GM21619 (cell line): ENCODE data around the gene FNDC3B.
"Not testable (repeated sequence)": the region's sequence is repeated elsewhere in the genome, so short reads cannot be mapped to it uniquely, and the experiment has no call there.

Experiments
- ATAC-seq: cut with Tn5 transposase; IDR thresholded peaks from one replicate; pipeline ENCODE4 v1.9.1; 2021; ENCODE audit not compliant: unreplicated experiment

The FNDC3B gene

DNA sequence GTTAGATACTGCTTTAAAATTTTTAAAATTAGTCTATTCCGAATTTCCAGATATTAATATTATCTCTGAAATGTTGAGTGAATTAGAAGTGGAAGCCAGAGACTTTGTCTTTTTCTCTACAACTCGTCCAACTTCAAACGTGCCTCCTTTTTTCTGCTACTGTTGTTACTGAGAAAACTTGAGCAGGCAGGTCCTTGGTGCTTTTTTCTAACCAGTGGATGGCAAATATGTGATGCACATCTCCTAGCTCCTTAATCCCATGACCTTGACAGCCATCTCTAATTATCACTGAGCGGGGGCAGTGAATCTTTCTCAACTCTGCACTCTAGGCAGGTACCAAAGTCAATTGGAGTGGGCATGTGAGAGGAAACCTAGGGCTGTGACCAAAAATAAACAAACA, 50.7 kb downstream of the FNDC3B start:
- ATAC-seq: no peak

DNA sequence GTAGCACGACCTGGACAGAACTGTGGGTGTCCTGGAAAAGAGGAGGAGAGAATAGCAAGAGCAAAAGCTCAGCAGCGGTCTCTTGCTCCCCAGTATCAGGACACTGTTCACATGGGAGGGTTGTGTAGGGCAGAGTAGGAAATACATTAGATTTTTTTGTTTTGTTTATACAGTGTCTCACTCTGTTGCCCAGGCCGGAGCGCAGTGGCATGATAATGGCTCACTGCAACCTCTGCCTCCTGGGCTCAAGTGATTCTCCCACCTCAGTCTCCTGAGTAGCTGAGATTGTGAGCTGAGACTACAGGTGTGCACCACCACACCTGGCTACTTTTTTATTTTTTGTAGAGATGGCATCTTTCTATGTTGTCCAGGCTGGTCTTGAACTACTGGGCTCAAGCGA, 53.3 kb downstream of the FNDC3B start:
- no peak for ATAC-seq

DNA sequence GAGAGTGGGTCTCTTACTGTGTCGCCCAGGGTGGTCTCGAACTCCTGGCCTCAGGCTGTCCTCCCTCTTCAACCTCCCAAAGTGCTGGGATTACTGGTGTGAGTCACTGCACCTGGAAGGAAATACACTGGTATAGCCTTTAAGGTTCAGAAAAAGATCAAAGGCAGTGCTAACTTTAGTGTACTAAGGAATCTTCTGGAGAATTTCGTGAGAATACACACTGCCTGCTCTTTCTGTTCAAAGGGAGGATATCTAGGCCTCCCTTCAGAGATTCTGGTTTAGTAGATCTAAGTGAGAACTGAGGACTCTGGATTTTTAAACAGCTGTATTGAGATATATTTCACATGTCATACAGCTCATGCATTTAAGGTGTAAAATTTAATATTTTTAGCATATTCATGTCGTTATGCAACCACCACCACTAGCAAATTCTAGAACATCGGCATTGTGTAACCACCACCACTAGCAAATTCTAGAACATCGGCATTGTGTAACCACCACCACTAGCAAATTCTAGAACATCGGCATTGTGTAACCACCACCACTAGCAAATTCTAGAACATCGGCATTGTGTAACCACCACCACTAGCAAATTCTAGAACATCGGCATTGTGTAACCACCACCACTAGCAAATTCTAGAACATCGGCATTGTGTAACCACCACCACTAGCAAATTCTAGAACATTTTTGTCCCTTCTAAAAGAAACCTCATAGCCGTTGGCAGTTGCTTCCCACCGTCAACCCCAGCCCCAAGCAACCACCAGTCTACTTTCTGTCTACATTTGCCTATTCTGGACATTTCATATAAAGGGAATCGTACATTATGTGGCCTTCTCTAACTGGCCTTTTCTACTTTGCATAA, 54.4 kb downstream of the FNDC3B start:
- not testable (repeated sequence) for ATAC-seq

GRCh38 chr3:172094621-172095557, 55.5 kb downstream of the FNDC3B start:
- ATAC-seq: peak; percentile 90

GRCh38 chr3:172096881-172097420, 57.6 kb downstream of the FNDC3B start:
- no peak for ATAC-seq

DNA sequence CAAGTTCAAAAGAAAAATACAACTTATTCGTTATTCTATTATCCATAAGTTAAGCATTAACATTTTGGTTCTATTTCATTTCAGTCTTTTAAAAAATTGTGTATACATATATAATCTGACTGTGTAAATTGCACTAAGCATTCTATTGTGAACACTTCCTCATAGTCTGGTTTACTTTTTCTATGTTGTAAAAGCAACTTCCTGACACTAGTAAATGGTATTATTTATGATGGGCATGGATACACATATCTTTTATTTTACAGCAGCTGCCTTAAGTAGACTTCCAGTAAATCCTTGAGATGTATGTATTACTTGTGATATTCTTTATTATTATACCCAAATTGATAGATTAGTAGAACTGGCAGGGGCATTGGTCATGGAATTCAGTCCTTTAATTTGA, 58.2 kb downstream of the FNDC3B start:
- ATAC-seq: no peak

GRCh38 chr3:172098698-172099494, 59.5 kb downstream of the FNDC3B start:
- ATAC-seq: no peak

DNA sequence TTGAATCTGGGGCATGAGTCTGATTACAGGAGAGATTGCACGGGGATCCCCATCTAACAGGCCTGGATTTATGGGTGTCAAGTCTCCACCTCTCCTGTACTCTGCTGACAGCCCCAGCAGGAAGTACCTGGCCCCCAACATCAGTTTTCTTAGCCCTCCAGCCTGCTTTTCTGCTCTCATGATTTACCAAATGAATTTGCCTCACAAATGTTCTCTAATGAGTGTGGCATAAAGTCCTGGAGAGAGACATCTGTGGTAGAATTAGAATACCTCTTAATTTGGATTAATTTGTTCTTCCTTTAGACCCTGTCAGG, 60.1 kb downstream of the FNDC3B start:
- no peak for ATAC-seq

DNA sequence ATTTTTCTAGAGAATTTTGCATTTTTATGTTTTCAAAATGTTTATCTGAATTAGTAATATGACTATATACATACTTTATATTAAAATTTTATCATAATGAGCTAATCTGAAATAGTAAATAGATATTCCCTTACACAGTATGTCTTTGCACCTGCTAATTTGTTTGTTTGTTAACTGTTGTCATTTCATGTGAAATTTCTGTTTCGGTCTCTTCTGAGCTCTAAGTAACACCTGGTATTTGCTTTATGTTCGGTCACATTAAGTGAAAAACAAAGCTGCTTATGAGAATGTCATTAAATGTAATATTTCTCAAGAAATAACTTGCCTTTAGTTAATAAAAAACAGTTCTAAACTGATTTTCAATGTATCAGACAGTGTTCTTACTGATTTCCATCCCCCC, 61.1 kb downstream of the FNDC3B start:
- ATAC-seq: peak; percentile 43

GRCh38 chr3:172101107-172101506, 61.7 kb downstream of the FNDC3B start:
- peak; percentile 57 for ATAC-seq

DNA sequence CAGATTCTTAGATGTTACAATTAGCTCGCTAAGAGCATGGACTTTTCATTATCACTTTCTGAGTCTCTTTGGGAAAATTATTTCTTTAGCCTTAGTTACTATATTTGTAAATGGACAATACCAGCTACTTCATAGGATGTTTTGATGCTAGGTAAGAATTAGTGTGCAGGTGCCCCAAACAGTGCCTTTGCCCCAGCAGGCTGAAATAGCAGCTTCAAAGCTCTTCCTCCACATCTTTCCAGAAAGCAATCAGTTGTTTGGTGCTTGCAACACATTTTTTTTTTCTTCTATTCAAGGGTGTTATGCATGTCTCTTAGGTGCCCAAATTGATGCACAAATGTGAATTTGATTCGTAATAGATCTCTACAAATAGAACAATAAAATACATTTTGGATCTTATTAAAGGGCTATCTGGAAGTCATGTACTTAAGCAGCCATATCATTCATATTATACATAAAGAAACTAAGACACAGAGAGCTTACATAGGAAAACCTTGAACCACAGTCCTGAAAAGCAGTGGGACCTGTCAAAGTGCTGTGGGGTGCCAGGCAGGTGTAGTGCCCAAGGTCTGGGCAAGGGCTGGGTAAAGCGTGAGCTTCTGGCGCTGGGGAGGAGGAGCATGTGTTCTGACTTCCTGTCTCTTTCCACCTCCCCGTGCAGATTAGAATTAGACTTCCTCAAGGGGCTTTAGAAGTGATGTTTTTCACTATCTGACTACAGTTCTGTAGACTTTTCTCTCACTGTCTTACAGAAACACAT, 62.9 kb downstream of the FNDC3B start:
- peak; percentile 26 for ATAC-seq

- no peak for ATAC-seq
These were observed 63.5 kb downstream of the FNDC3B start for GRCh38 chr3:172102883-172103310.

DNA sequence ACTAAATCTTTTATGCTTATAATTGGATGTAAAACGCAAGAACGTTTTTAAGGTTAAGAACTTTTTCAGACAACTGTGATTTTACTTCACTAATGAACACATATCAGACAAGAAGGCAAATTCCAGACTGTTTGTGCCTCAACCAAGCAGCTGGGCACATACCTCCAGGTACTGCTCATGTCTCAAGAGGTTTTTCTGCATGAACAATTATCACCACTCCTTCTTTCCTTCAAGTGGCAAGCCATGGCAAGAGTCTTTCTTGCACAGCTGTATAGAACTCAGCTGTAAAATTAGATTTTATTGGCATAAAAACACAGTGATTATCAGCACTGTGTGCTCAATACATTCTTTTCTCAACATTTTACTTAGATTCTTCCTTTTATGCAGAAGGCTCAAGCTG, 64.3 kb downstream of the FNDC3B start:
- ATAC-seq: no peak

- ATAC-seq: no peak
These were observed 65.2 kb downstream of the FNDC3B start for GRCh38 chr3:172104471-172105072.

DNA sequence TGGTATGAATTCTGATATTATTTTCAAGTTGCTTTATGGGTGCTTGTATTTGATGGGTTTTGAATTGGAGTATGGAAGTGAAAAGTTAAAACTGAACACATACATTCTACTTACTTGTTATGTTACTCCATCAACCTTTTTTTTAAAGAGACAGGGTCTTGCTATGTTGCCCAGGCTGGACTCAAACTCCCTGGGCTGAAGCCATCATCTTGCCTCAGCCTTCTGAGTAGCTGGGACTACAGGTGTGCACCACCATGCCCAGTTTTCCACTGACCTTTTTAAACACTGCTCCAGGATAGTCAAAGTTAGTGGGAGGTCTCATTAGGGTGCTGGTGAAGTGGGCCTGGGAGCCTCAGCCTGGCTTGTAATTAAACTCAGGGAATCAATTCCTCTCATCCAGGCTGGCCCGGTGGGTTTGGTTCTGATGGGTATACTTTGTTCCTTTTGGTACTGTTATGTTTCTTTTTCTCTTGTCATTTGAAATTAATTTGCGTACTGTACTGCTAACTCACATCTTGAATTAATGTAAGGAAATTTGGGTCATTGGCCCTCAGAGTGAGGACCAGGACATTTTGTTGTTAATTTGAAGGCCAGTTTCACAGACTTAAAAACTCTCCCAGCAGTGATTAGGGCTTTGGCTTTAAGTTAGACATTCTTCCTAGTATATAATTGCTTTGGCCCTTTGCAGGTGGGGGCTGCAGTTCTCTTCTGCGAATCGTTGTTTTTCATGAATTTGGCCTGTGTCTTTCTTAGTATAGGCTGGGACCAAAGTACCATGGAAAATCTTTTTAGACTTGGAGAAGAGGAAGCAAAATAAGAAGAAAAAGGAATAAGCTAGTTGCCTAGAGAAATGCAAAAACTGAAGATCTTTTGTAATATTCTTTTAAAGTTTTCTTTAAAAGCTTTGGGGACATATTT, 66.9 kb downstream of the FNDC3B start:
- no peak for ATAC-seq

GRCh38 chr3:172106989-172107388, 67.6 kb downstream of the FNDC3B start:
- peak; percentile 38 for ATAC-seq

DNA sequence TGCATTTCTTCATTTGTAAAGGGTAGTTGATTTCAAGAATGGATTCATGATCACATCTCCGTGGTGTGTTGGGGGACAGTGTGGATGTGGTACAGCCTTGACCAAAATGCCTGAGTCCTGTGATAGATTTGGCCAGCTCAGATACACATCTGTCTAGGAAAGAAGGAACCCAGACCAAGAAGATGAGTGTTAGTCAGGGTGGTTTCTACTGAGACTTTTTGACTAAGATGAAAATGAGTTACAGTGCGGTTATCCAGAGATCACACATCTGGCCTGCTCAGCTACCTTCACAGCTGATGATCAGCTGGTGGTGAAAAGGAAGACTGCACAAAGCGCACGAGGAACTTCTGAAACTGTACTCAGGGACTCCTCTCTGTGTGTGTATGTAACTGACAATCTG, 68.0 kb downstream of the FNDC3B start:
- peak; percentile 89 for ATAC-seq

- no peak for ATAC-seq
These were observed 70.9 kb downstream of the FNDC3B start for GRCh38 chr3:172110127-172110779.
